H9 (cell line): ENCODE measurements around the gene USP5. TPM values are rescaled to one million over a fixed set of nuclear protein-coding genes. Genes with fewer than 3 reads are reported as not detected.

Experiments
- DNase-seq: peaks from one replicate; pipeline ENCODE4 v3.0.0-alpha.2; 2017
- H2AFZ ChIP-seq: one replicate; pipeline ENCODE4 v1.6.1; 2013; ENCODE audit warnings: mild to moderate bottlenecking, low read length, control low read depth, moderate library complexity
- H2AK5ac ChIP-seq: 2 replicates; pipeline ENCODE4 v1.6.1; 2013; ENCODE audit warnings: low read length, control low read depth, mixed read lengths; ENCODE audit not compliant: insufficient read length
- H2BK120ac ChIP-seq: one replicate; pipeline ENCODE4 v1.6.1; 2013; ENCODE audit warnings: low read depth, mild to moderate bottlenecking, low read length, control low read depth, inconsistent platforms; ENCODE audit not compliant: poor library complexity, severe bottlenecking
- H2BK12ac ChIP-seq: 2 replicates; pipeline ENCODE4 v1.6.1; 2013; ENCODE audit warnings: low read length, control low read depth, mixed read lengths, low read depth; ENCODE audit not compliant: insufficient read length
- H2BK15ac ChIP-seq: 2 replicates; pipeline ENCODE4 v1.6.1; 2013; ENCODE audit warnings: low read depth, low read length, control low read depth
- H2BK20ac ChIP-seq: one replicate; pipeline ENCODE4 v1.6.1; 2013; ENCODE audit warnings: low read depth, mild to moderate bottlenecking, low read length, control low read depth, inconsistent platforms; ENCODE audit not compliant: poor library complexity, severe bottlenecking
- H2BK5ac ChIP-seq: 2 replicates; pipeline ENCODE4 v1.6.1; 2013; ENCODE audit warnings: low read length, control low read depth, mixed read lengths; ENCODE audit not compliant: insufficient read length
- H3K14ac ChIP-seq: 2 replicates; pipeline ENCODE4 v1.6.1; 2013; ENCODE audit warnings: low read length, control low read depth; ENCODE audit not compliant: insufficient read depth
- H3K18ac ChIP-seq: 2 replicates; pipeline ENCODE4 v1.6.1; 2013; ENCODE audit warnings: low read depth, mild to moderate bottlenecking, mixed read lengths, low read length, control low read depth; ENCODE audit not compliant: insufficient read length
- H3K23ac ChIP-seq: 2 replicates; pipeline ENCODE4 v1.6.1; 2013; ENCODE audit warnings: low read length, control low read depth, mixed read lengths, low read depth; ENCODE audit not compliant: insufficient read length
- H3K23me2 ChIP-seq: 2 replicates; pipeline ENCODE4 v1.6.1; 2013; ENCODE audit warnings: low read depth, mild to moderate bottlenecking, mixed read lengths, low read length, control low read depth; ENCODE audit not compliant: insufficient read length, poor library complexity, severe bottlenecking
- H3K27ac ChIP-seq: 2 replicates; pipeline ENCODE4 v1.5.1; 2013; ENCODE audit warnings: low read length, control low read depth, mixed read lengths, low read depth; ENCODE audit not compliant: insufficient read length
- H3K27me3 ChIP-seq: 2 replicates; pipeline ENCODE4 v1.6.1; 2013; ENCODE audit warnings: low read length, control low read depth, inconsistent platforms; ENCODE audit not compliant: insufficient read depth
- H3K4ac ChIP-seq: 2 replicates; pipeline ENCODE4 v1.6.1; 2013; ENCODE audit warnings: low read depth, mild to moderate bottlenecking, control low read depth, inconsistent platforms, low read length, moderate library complexity
- H3K4me1 ChIP-seq: 2 replicates; pipeline ENCODE4 v1.6.1; 2013; ENCODE audit warnings: low read length, control low read depth, inconsistent platforms; ENCODE audit not compliant: insufficient read depth
- H3K4me2 ChIP-seq: 2 replicates; pipeline ENCODE4 v1.6.1; 2013; ENCODE audit warnings: low read length, control low read depth, mixed read lengths; ENCODE audit not compliant: insufficient read length, insufficient read depth
- H3K56ac ChIP-seq: 2 replicates; pipeline ENCODE4 v1.6.1; 2013; ENCODE audit warnings: low read depth, mild to moderate bottlenecking, mixed read lengths, low read length, control low read depth; ENCODE audit not compliant: insufficient read length
- H3K79me1 ChIP-seq: 2 replicates; pipeline ENCODE4 v1.6.1; 2013; ENCODE audit warnings: low read depth, mild to moderate bottlenecking, moderate library complexity, low read length, control low read depth, inconsistent platforms; ENCODE audit not compliant: insufficient read depth, poor library complexity, severe bottlenecking
- H3K79me2 ChIP-seq: 2 replicates; pipeline ENCODE4 v1.6.1; 2013; ENCODE audit warnings: low read length, control low read depth, inconsistent platforms; ENCODE audit not compliant: insufficient read depth
- H3K9ac ChIP-seq: 2 replicates; pipeline ENCODE4 v1.6.1; 2013; ENCODE audit warnings: low read length, control low read depth, mixed read lengths; ENCODE audit not compliant: insufficient read length; ENCODE audit errors: extremely low read depth
- H3K9me3 ChIP-seq: one replicate; pipeline ENCODE4 v1.6.1; 2013; ENCODE audit warnings: low read depth, low read length, inconsistent platforms; ENCODE audit not compliant: control insufficient read depth
- H3T11ph ChIP-seq: one replicate; pipeline ENCODE4 v1.6.1; 2013; ENCODE audit warnings: mild to moderate bottlenecking, low read length, control low read depth, inconsistent platforms
- H4K20me1 ChIP-seq: one replicate; pipeline ENCODE4 v1.6.1; 2013; ENCODE audit not compliant: control insufficient read depth, insufficient read length, insufficient read depth
- H4K5ac ChIP-seq: 2 replicates; pipeline ENCODE4 v1.6.1; 2013; ENCODE audit warnings: low read depth, mild to moderate bottlenecking, mixed read lengths, low read length, control low read depth; ENCODE audit not compliant: insufficient read length
- H4K8ac ChIP-seq: replicated peaks from 2 replicates; pipeline ENCODE4 v1.6.1; 2013; ENCODE audit warnings: low read length, control low read depth, mixed read lengths, low read depth; ENCODE audit not compliant: insufficient read length
- H4K91ac ChIP-seq: 2 replicates; pipeline ENCODE4 v1.6.1; 2013; ENCODE audit warnings: low read depth, mild to moderate bottlenecking, moderate library complexity, mixed read lengths, low read length, control low read depth; ENCODE audit not compliant: insufficient read length
- H3K27ac Mint-ChIP-seq, 3 experiments: 2 replicates in 2 of 3; 3 replicates in 1 of 3; pipeline ENCODE4 v1.8.0; 2020 to 2021; ENCODE audit warnings: mixed read lengths in 3 of 3, mild to moderate bottlenecking in 1 of 3, moderate library complexity in 1 of 3
- H3K27me3 Mint-ChIP-seq: 2 replicates; pipeline ENCODE4 v1.8.0; 2021; ENCODE audit warnings: low read depth, mild to moderate bottlenecking, moderate library complexity, mixed read lengths
- H3K36me3 Mint-ChIP-seq, 3 experiments: 2 replicates in 2 of 3; 3 replicates in 1 of 3; pipeline ENCODE4 v1.8.0; 2020 to 2021; ENCODE audit warnings: low read depth in 3 of 3, mixed read lengths in 3 of 3; ENCODE audit not compliant: insufficient read depth in 1 of 3
- H3K4me1 Mint-ChIP-seq, 2 experiments: 2 replicates each; pipeline ENCODE4 v1.8.0; 2020; ENCODE audit warnings: mixed read lengths in 2 of 2
- H3K4me3 Mint-ChIP-seq, 2 experiments: 2 replicates in 1 of 2; 3 replicates in 1 of 2; pipeline ENCODE4 v1.8.0; 2020 to 2021; ENCODE audit warnings: mild to moderate bottlenecking in 2 of 2, mixed read lengths in 2 of 2, moderate library complexity in 1 of 2
- H3K9me3 Mint-ChIP-seq, 2 experiments: 2 replicates in 1 of 2; 3 replicates in 1 of 2; pipeline ENCODE4 v1.8.0; 2020; ENCODE audit warnings: mild to moderate bottlenecking in 2 of 2, mixed read lengths in 2 of 2, moderate library complexity in 1 of 2
- WGBS: extraction: QIAGEN DNeasy Blood & Tissue Kit; methylation state at CpG from one replicate; pipeline ENCODE4 v1.1.7; 2013; ENCODE audit warnings: missing lambda C conversion rate, low lambda C conversion rate, mixed read lengths; ENCODE audit not compliant: insufficient read length; ENCODE audit errors: extremely low coverage; 5-methylcytosine and 5-hydroxymethylcytosine counted together
- total RNA-seq: library from RNA; stranded (reverse); gene quantifications from 2 replicates; pipeline ENCODE4 v1.2.1, GENCODE V29; 2021
- TF ChIP-seq, protein P1 (sequence below): fragments of 200-600 bp; sonication (generic); conservative IDR thresholded peaks from 3 replicates; pipeline ENCODE4 v1.8.0; 2021; ENCODE audit warnings: antibody characterized with exemption, mild to moderate bottlenecking

Gene USP5
- total RNA-seq, 1 experiment from 2014 or later = 143 TPM

DNA sequence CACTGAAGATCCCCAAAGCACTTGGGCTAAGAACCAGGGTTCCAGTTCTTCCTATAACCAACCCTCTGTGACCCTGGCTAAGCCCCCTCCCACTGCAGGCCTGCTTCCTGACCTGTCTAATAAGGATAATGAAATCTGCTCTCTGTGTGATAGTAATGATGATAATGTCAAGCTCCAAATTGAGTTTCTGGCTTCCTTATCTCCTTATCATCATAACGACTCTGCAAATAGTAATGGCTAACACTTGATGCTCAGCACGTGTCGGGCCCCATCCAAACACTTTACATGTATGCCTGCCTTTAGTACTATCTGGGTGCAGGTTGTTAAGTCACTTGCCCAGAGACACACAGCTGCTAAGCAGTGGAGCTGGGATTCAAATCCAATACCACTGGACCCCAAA is 35.4 kb upstream of the USP5 start:
- no CpG with 5 or more reads among the region's 3 CpGs for WGBS
- TF ChIP-seq, protein P1, sequence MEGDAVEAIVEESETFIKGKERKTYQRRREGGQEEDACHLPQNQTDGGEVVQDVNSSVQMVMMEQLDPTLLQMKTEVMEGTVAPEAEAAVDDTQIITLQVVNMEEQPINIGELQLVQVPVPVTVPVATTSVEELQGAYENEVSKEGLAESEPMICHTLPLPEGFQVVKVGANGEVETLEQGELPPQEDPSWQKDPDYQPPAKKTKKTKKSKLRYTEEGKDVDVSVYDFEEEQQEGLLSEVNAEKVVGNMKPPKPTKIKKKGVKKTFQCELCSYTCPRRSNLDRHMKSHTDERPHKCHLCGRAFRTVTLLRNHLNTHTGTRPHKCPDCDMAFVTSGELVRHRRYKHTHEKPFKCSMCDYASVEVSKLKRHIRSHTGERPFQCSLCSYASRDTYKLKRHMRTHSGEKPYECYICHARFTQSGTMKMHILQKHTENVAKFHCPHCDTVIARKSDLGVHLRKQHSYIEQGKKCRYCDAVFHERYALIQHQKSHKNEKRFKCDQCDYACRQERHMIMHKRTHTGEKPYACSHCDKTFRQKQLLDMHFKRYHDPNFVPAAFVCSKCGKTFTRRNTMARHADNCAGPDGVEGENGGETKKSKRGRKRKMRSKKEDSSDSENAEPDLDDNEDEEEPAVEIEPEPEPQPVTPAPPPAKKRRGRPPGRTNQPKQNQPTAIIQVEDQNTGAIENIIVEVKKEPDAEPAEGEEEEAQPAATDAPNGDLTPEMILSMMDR = no peak

More for the DNA sequence above, 35.4 kb upstream of the USP5 start:
- H2BK15ac ChIP-seq = no peak overlapping the region
- H2AFZ ChIP-seq = no peak overlapping the region
- H3K18ac ChIP-seq = no peak overlapping the region
- peaks cover 3% of the 10 kb centered on the region for H3K23me2 ChIP-seq
- Mint-ChIP-seq H3K27ac (peak overlapping the region in 1 of 3 experiments; percentile 37; a peak in 1 of 7 replicates), H3K4me1 (peaks cover 36% of the 10 kb centered on the region in 2 experiments), H3K36me3 (peaks cover 0 to 3% (median 0%) of the 10 kb centered on the region in 3 experiments; a peak in 1 of 7 replicates), H3K4me3 (no peak overlapping the region), H3K9me3 (peaks cover 0 to 2% of the 10 kb centered on the region in 2 experiments; a peak in 1 of 5 replicates), H3K27me3 (peaks cover 60% of the 10 kb centered on the region)
- H2BK12ac ChIP-seq = no peak overlapping the region
- H3K56ac ChIP-seq = no peak overlapping the region
- no peak overlapping the region for H3K4me2 ChIP-seq
- no peaks in the 10 kb centered on the region for H3K79me1 ChIP-seq
- H3K79me2 ChIP-seq = no peaks in the 10 kb centered on the region
- H4K8ac ChIP-seq = no peak overlapping the region
- H3K4ac ChIP-seq = no peak overlapping the region
- H3T11ph ChIP-seq = no peak overlapping the region
- DNase-seq = no peak
- no peak overlapping the region for H3K14ac ChIP-seq
- no peak overlapping the region for H4K91ac ChIP-seq
- no peak overlapping the region for H4K5ac ChIP-seq
- no peak overlapping the region for H2AK5ac ChIP-seq
- H3K27ac ChIP-seq = no peak overlapping the region
- H3K9ac ChIP-seq = no peak overlapping the region
- no peak overlapping the region for H2BK120ac ChIP-seq
- no peak overlapping the region for H2BK20ac ChIP-seq
- H3K27me3 ChIP-seq = peaks cover 4% of the 10 kb centered on the region; the same call in 1 of the 2 replicates
- no peaks in the 10 kb centered on the region for H4K20me1 ChIP-seq
- peaks cover 7% of the 10 kb centered on the region; the same call in 1 of the 2 replicates for H3K4me1 ChIP-seq
- H3K9me3 ChIP-seq = no peaks in the 10 kb centered on the region
- H3K23ac ChIP-seq = no peak overlapping the region
- no peak overlapping the region for H2BK5ac ChIP-seq
